SIG-M5 treated with dmso at 0.1 percent for 504 hours (cell line): ENCODE data around the gene FOXL3.
A peak's percentile ranks its signal among the peaks of the same experiment; 100 is the strongest.
"Not testable (repeated sequence)": the region's sequence is repeated elsewhere in the genome, so short reads cannot be mapped to it uniquely, and the experiment has no call there.

Experiments
- DNase-seq: peaks from one replicate; lab custom pipeline; 2025; ENCODE audit not compliant: unreplicated experiment; lab: John Stamatoyannopoulos, UW

The FOXL3 gene

GRCh38 chr7:254337-255037, 35.5 kb upstream of the FOXL3 start:
- DNase-seq = peak; percentile 60

GRCh38 chr7:255038-255435, 34.9 kb upstream of the FOXL3 start:
- DNase-seq = no peak

- no peak for DNase-seq
These were observed 34.1 kb upstream of the FOXL3 start for GRCh38 chr7:255721-256361.

GRCh38 chr7:256461-256940, 33.5 kb upstream of the FOXL3 start:
- no peak for DNase-seq

GRCh38 chr7:256981-257646, 32.9 kb upstream of the FOXL3 start:
- DNase-seq = no peak

- no peak for DNase-seq
These were observed 32.4 kb upstream of the FOXL3 start for GRCh38 chr7:257647-257992.

GRCh38 chr7:258476-259190, 31.3 kb upstream of the FOXL3 start:
- no peak for DNase-seq

- no peak for DNase-seq
These were observed 30.8 kb upstream of the FOXL3 start for GRCh38 chr7:259191-259505.

- no peak for DNase-seq
These were observed 30.1 kb upstream of the FOXL3 start for GRCh38 chr7:259751-260405.

GRCh38 chr7:260441-261281, 29.3 kb upstream of the FOXL3 start:
- DNase-seq = no peak

GRCh38 chr7:261341-262250, 28.4 kb upstream of the FOXL3 start:
- DNase-seq = no peak

- no peak for DNase-seq
These were observed 27.8 kb upstream of the FOXL3 start for GRCh38 chr7:262251-262572.

GRCh38 chr7:262631-263311, 27.2 kb upstream of the FOXL3 start:
- DNase-seq = not testable (repeated sequence)

- peak; percentile 37 for DNase-seq
These were observed 26.3 kb upstream of the FOXL3 start for GRCh38 chr7:263483-264351.

GRCh38 chr7:264541-265191, 25.3 kb upstream of the FOXL3 start:
- DNase-seq = peak; percentile 9

GRCh38 chr7:265192-265997, 24.6 kb upstream of the FOXL3 start:
- DNase-seq = no peak
